ENCODE measurements around the gene BNC2. TPM values are rescaled to one million over a fixed set of nuclear protein-coding genes. Genes with fewer than 3 reads are reported as not detected.

BNC2 gene
- total RNA-seq, 2 donors from 2014 or later: 0.32 TPM; not detected in 1

DNA sequence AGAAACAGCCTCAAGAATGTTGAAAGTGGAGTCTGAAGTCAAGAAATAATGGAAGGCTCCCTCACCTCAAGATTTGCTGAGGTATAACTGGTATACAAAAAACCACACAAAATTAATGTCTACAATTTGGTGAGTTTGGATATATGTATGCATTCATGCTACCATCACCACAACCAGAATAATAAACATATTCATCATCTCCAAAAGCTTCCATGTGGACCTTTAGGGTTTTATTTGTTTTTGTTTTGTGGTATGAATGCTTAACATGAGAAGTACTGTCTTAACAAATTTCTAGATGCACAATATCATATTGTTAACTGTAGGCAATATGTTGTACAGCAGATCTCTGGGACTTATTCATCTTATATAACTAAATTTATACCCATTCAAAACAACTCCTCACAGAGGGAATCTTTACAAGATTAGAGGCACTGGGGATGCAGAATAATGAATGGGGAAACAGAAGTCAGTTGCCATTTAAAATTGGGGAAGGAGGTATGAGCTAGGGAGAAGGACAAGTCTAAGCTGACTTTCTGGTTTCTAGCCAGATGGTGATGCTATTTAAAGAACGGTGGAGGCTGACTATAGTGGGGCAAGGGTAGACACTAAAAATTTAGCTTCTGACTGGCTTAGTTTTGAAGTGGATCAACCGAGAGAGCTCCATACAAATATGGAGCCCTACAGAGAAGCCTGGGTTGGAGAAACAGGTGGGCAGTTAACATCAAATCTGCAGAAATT is 213.9 kb downstream of the BNC2 start:
- Mint-ChIP-seq H3K4me3 (no peak overlapping the region), H3K9me3 (peaks cover 3 to 6% of the 10 kb centered on the region in 2 donors), H3K4me1 (ENCODE audit: low read depth) (no peaks in the 10 kb centered on the region), H3K27ac (no peak overlapping the region), H3K27me3 (ENCODE audit: low read depth) (no peaks in the 10 kb centered on the region), H3K36me3 (ENCODE audit: insufficient read depth in 2 of 2) (no peaks in the 10 kb centered on the region)
- ATAC-seq (replicated peaks in 1 of 2): no peak
- DNase-seq: no peak

- Mint-ChIP-seq H3K4me1 (ENCODE audit: low read depth) (no peaks in the 10 kb centered on the region), H3K36me3 (ENCODE audit: insufficient read depth in 2 of 2) (no peaks in the 10 kb centered on the region), H3K27ac (no peak overlapping the region), H3K27me3 (ENCODE audit: low read depth) (no peaks in the 10 kb centered on the region), H3K4me3 (no peak overlapping the region), H3K9me3 (peaks cover 3 to 5% of the 10 kb centered on the region in 2 donors)
- ATAC-seq (replicated peaks in 1 of 2) (no peak), DNase-seq (no peak)
Observed at GRCh38 chr9:16654596-16655126, 215.8 kb downstream of the BNC2 start.

GRCh38 chr9:16653491-16654399 is 216.7 kb downstream of the BNC2 start:
- Mint-ChIP-seq H3K36me3 (ENCODE audit: insufficient read depth in 2 of 2) (no peaks in the 10 kb centered on the region), H3K27ac (no peak overlapping the region), H3K4me1 (ENCODE audit: low read depth) (no peaks in the 10 kb centered on the region), H3K4me3 (no peak overlapping the region), H3K9me3 (peaks cover under 1 to 3% of the 10 kb centered on the region in 2 donors), H3K27me3 (ENCODE audit: low read depth) (no peaks in the 10 kb centered on the region)
- no peak for DNase-seq
- no peak for ATAC-seq (replicated peaks in 1 of 2)

DNA sequence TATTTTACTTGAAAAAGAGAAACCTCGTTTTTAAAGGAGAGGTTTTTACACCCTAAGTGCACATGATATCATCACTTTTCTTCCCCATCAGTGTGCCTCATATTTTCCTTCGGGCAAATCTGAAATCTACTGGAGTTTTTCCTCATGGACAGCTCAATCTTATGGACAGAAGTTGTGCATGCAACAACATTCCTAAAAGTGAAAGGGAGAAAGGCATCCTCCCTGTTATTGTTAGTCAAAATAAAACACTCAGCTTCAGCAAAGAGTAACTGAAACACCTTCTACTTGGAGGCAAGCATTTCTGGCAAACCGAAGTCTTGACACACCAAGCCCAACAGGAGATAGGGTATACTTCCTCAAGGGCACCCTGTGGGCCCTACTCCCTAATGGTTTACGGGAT is 217.9 kb downstream of the BNC2 start:
- no peak for DNase-seq
- H3K27ac Mint-ChIP-seq: no peak overlapping the region
- H3K4me3 Mint-ChIP-seq: no peak overlapping the region
- no peak for ATAC-seq (replicated peaks in 1 of 2)
- H3K9me3 Mint-ChIP-seq: peaks cover 0 to 2% of the 10 kb centered on the region in 2 donors
- H3K36me3 Mint-ChIP-seq (ENCODE audit: insufficient read depth in 2 of 2): no peaks in the 10 kb centered on the region
- H3K27me3 Mint-ChIP-seq (ENCODE audit: low read depth): no peaks in the 10 kb centered on the region
- no peaks in the 10 kb centered on the region for H3K4me1 Mint-ChIP-seq (ENCODE audit: low read depth)

GRCh38 chr9:16651446-16651964 is 219.0 kb downstream of the BNC2 start:
- Mint-ChIP-seq H3K9me3 (peaks cover 2% of the 10 kb centered on the region in 2 donors), H3K27me3 (ENCODE audit: low read depth) (no peaks in the 10 kb centered on the region), H3K4me1 (ENCODE audit: low read depth) (no peaks in the 10 kb centered on the region), H3K4me3 (no peak overlapping the region), H3K36me3 (ENCODE audit: insufficient read depth in 2 of 2) (no peaks in the 10 kb centered on the region), H3K27ac (no peak overlapping the region)
- no peak for ATAC-seq (replicated peaks in 1 of 2)
- DNase-seq: no peak

DNA sequence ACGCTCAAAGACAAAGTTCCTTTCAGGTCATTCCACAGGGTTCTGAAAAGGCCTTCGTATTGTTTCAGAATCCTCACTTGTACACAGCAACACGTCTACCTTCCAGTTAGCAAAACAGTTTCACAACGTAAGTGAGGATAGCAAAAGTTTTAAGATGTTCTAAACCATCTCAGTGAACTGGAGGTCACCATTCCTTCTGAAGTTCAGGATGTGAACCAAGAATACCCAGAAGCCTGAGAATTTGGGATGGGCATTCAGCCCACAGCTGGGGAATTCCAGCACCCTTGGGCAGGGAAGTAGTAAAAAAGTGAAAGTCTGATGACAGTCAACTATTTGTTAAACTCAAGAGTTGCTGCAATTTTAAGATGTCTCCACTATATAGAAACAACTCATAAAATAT is 224.5 kb downstream of the BNC2 start:
- DNase-seq (no peak), ATAC-seq (replicated peaks in 1 of 2) (no peak)
- no peak overlapping the region for H3K4me3 Mint-ChIP-seq
- H3K4me1 Mint-ChIP-seq (ENCODE audit: low read depth): no peaks in the 10 kb centered on the region
- H3K27ac Mint-ChIP-seq: no peak overlapping the region
- no peaks in the 10 kb centered on the region for H3K36me3 Mint-ChIP-seq (ENCODE audit: insufficient read depth in 2 of 2)
- H3K9me3 Mint-ChIP-seq: peaks cover 3% of the 10 kb centered on the region in 2 donors
- no peaks in the 10 kb centered on the region for H3K27me3 Mint-ChIP-seq (ENCODE audit: low read depth)

DNA sequence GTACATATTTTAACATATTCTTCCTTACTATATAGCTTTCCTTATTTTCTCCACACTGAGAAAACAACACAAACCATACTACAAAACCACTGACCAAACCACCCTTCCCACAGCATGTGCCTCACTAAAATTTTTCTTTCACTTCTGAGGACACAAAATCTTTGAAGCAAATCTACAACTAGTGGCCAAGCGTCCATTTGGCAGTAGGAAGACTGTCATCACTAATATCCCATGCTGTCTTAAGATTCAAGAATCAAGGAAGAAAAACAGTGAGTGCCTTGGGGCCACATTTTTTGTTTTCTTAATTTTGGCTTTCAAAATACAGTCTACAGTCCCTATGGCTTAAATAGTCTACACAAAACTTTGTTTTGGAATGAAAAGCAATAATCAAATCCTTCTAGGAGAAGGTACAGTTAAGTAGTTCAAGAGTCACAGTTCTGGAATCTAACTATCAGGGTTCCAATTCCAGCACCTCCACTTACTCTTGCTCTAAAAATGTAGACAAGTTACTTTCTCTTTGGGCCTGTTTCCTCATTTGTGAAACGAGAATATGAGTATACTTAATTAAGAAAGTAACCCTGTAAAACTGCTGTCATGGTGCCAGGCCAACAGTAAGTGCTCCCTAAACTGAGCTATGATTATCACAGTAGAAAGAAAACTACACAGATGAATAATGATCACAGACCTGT is 227.9 kb downstream of the BNC2 start:
- ATAC-seq (replicated peaks in 1 of 2): no peak
- no peak for DNase-seq
- Mint-ChIP-seq H3K36me3 (ENCODE audit: insufficient read depth in 2 of 2) (no peaks in the 10 kb centered on the region), H3K9me3 (peaks cover 3% of the 10 kb centered on the region in 2 donors), H3K27ac (no peak overlapping the region), H3K27me3 (ENCODE audit: low read depth) (no peaks in the 10 kb centered on the region), H3K4me3 (no peak overlapping the region), H3K4me1 (ENCODE audit: low read depth) (no peaks in the 10 kb centered on the region)

GRCh38 chr9:16640649-16641048 is 229.8 kb downstream of the BNC2 start:
- Mint-ChIP-seq H3K27me3 (ENCODE audit: low read depth) (no peaks in the 10 kb centered on the region), H3K27ac (no peak overlapping the region), H3K9me3 (no peaks in the 10 kb centered on the region), H3K4me1 (ENCODE audit: low read depth) (no peaks in the 10 kb centered on the region), H3K36me3 (ENCODE audit: insufficient read depth in 2 of 2) (no peaks in the 10 kb centered on the region), H3K4me3 (no peak overlapping the region)
- ATAC-seq (replicated peaks in 1 of 2): no peak
- no peak for DNase-seq

DNA sequence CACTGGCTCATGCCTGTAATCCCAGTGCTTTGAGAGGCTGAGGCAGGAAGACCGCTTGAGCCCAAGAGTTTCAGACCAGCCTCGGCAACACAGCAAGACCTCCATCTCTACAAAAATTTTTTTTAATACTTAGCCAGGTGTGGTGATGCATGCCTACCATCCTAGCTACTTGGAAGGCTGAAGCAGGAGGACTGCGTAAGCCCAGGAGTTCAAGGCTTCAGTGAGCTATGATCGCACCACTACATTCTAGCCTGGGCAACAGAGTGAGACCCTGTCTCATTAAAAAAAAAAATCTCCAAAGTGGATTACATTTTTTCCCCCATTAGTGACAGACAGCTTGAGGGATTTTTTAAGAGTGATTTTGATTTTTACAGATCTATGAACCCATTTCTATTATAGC is 230.8 kb downstream of the BNC2 start:
- no peaks in the 10 kb centered on the region for H3K9me3 Mint-ChIP-seq
- H3K27me3 Mint-ChIP-seq (ENCODE audit: low read depth): no peaks in the 10 kb centered on the region

DNA sequence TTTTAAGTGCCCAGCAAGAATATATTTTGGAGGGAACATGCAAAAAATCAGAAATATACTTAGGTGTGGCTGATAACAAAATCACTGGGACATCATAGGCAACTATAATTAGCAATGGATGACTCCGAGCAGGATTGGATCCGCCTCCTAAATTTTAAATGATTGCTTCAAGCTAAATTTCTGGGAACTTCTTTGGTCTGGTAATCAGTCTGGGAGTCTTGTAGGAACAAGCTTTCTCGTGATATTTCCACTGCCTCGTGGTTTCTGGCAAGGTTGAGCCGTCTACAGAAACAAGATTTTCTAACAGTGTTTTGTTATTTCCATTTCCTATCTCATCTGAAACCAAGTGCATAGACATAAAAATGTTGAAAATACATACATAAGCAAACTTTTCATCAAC is 232.6 kb downstream of the BNC2 start:
- Mint-ChIP-seq H3K4me3 (no peak overlapping the region), H3K27ac (no peak overlapping the region), H3K4me1 (ENCODE audit: low read depth) (no peaks in the 10 kb centered on the region), H3K9me3 (no peaks in the 10 kb centered on the region), H3K27me3 (ENCODE audit: low read depth) (no peaks in the 10 kb centered on the region), H3K36me3 (ENCODE audit: insufficient read depth in 2 of 2) (no peaks in the 10 kb centered on the region)
- DNase-seq (no peak), ATAC-seq (replicated peaks in 1 of 2) (no peak)

More for the DNA sequence above, 230.8 kb downstream of the BNC2 start:
- no peaks in the 10 kb centered on the region for H3K4me1 Mint-ChIP-seq (ENCODE audit: low read depth)
- ATAC-seq (replicated peaks in 1 of 2) (no peak), DNase-seq (no peak)
- H3K27ac Mint-ChIP-seq: no peak overlapping the region
- H3K4me3 Mint-ChIP-seq: no peak overlapping the region
- no peaks in the 10 kb centered on the region for H3K36me3 Mint-ChIP-seq (ENCODE audit: insufficient read depth in 2 of 2)

GRCh38 chr9:16637218-16637617 is 233.3 kb downstream of the BNC2 start:
- H3K9me3 Mint-ChIP-seq: no peaks in the 10 kb centered on the region

GRCh38 chr9:16633794-16634193 is 236.7 kb downstream of the BNC2 start:
- Mint-ChIP-seq H3K4me1 (ENCODE audit: low read depth) (no peaks in the 10 kb centered on the region), H3K27me3 (ENCODE audit: low read depth) (no peaks in the 10 kb centered on the region), H3K27ac (no peak overlapping the region), H3K36me3 (ENCODE audit: insufficient read depth in 2 of 2) (no peaks in the 10 kb centered on the region), H3K9me3 (no peaks in the 10 kb centered on the region), H3K4me3 (no peak overlapping the region)
- DNase-seq (no peak), ATAC-seq (replicated peaks in 1 of 2) (no peak)

More at GRCh38 chr9:16637218-16637617, 233.3 kb downstream of the BNC2 start:
- Mint-ChIP-seq H3K4me1 (ENCODE audit: low read depth) (no peaks in the 10 kb centered on the region), H3K27me3 (ENCODE audit: low read depth) (no peaks in the 10 kb centered on the region), H3K4me3 (no peak overlapping the region), H3K27ac (no peak overlapping the region), H3K36me3 (ENCODE audit: insufficient read depth in 2 of 2) (no peaks in the 10 kb centered on the region)
- DNase-seq: no peak
- ATAC-seq (replicated peaks in 1 of 2): no peak

DNA sequence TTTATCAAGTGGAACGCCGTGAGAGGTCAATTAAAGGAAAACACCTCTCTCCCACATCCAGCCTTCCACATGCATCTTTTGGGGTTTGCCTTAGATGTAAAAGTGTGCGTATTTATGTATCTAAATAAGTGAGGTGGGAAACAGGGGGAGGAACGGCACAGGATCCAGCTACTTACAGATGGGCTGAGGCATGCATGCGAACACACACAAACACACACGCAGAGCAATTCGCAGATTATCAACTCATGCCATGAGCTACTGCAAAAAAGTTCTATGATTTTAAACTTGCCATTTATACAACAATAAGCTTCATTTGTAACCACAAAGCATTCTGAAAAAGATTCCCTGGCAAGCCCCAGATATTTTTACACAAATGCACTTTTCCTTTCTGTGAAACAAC is 242.1 kb downstream of the BNC2 start:
- no peak overlapping the region for H3K27ac Mint-ChIP-seq
- ATAC-seq (replicated peaks in 1 of 2) (no peak), DNase-seq (no peak)

More for the DNA sequence above, 242.1 kb downstream of the BNC2 start:
- Mint-ChIP-seq H3K4me1 (ENCODE audit: low read depth) (no peaks in the 10 kb centered on the region), H3K4me3 (no peak overlapping the region), H3K27me3 (ENCODE audit: low read depth) (peaks cover 6% of the 10 kb centered on the region), H3K36me3 (ENCODE audit: insufficient read depth in 2 of 2) (no peaks in the 10 kb centered on the region), H3K9me3 (no peaks in the 10 kb centered on the region)
